GM19035 (cell line): Measurements from ENCODE around the gene TMEM196.

Source experiments
- ATAC-seq: cut with Tn5 transposase; IDR thresholded peaks from one replicate; pipeline ENCODE4 v1.9.1; 2021; ENCODE audit not compliant: unreplicated experiment

Gene TMEM196

DNA sequence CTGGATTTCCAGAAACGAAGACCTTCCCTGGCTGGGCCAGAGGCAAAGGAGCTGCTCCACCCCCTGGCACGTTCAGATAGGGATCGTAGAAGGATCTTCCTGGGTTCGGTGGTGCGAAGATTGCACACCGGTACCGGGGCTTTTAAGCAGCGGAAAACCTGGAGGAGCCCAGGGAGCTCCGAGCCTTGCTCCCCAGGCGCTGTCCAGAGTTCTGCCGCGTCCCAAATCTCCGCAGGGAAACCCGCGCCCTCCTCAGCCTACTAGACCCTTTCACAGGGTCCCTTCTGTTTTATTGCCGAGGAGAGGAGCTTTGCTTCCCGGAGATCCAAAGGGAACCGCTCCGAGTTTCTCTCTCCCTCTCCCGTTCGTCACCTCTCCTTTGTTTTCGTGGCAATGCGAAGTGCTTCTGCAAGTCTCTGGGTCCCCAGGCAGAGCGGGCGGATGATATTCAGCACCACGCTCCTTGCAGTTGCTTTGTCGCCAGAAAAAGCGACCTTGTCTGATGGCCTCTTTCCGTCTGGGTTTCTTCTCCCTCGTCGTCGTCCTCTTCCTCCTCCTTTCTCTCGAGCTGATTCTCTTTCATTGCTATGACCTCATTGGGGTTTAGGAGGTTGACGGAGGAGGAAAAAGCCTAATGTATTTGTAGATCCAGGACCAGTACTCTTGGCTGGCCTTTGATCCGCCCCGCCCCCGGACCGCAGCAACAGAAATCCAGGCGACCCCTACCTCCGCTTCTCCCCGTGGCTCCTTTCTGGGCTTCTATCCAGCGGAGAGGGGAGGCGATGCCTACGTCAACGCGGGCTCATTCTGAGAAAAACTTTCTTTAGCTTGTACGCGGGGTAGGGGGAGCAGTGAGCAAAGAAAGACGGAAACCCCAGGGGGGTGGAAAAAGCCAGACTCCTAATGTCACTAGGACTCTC, at the start of gene TMEM196:
TSS of gene TMEM196 (minus strand) at position 777 of the 920 bp plus-strand sequence. CDS start 921 bp downstream, outside the sequence.
- no peak for ATAC-seq

- no peak for ATAC-seq
These were observed 42.7 kb upstream of the TMEM196 start for GRCh38 chr7:19816128-19816527.

DNA sequence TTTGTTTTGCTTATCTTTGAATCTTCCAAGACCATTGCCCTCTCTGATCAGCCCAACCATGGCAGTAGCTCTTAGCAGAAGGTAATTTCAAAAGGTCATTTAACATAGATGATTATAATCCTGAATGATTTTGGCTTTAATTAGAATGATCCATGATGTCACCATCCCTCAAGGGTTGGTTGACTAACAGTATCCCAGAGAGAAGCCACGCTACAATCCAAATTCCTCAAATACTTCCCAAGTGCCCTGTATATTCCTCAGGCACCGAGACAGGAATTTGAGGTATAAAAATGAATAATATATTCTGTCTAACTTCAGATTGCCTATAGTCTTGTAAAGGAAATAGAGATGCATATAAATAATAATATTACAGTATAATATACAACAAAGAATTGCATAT, 42.1 kb upstream of the TMEM196 start:
- ATAC-seq = no peak

DNA sequence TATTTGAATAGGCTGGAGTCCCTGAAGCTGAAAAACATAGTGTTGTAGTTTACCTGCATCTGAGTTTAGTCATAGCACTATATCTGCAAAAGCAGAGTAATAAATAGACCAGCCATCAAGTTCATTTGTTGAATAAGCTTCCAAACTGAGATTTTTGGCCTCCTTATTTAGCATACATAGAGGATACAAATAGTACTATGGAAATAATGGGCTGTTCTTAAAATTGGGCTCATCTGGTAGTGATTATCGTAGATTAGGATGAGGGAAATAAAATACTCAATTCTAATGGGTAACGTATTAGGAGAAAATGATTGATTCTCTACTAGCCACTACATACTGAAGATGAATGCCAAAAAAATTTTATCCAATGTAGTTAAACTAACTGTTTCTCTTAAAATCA, 41.4 kb upstream of the TMEM196 start:
- no peak for ATAC-seq

DNA sequence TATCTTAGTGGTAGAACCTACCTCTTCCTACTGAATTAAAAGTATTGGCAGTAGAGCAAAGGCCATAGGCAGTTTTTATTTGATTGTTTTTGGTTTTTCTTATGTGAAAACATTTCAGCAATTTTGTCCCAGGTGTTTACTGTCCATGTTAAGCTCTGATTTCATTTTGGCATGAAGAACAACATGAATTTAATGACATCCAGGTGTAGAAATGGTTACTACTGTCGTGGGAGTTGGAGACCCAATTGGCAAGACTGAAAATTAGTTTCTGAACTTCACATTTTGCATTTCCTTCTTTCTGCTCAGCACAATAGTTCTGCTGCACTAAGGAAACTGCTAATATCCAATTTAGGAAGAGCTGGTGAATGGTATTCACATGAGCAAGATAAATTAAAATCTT, 38.0 kb upstream of the TMEM196 start:
- ATAC-seq = no peak

DNA sequence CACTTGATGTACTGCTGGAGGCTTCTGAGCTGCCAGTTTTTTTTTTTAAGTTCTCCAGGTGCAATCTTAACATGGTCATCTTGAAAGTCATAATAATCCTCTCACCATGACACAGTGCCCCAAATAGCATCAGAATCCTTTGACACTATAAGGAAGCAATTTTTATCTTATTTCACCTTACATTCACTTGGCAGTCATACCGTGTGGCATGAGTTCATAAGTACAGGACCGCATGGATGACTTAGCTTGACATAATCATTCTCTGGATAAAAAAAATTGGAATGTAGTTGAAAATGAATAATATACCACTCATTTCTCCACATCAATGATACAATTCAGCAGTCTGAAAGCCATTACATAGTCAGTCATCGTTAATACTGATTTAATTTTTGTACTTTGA, 25.6 kb upstream of the TMEM196 start:
- ATAC-seq = no peak

DNA sequence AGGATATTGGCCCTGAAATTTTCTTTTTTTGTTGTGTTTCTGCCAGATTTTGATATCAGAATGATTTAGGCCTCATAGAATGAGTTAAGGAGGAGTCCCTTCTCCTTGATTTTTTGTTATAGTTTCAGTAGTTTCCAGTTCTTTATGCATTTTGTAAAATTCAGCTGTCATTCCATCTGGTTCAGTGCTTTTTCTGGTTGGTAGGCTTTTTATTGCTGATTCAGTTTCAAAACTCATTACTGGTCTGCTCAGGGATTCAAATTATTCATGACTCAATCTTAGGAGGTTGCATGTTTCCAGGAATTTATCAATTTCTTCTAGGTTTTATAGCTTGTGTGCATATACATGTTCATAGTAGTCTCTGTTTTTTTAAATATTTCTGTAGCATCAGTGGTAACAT, 10.1 kb upstream of the TMEM196 start:
- ATAC-seq = no peak

GRCh38 chr7:19776981-19777380, 3.6 kb upstream of the TMEM196 start:
- no peak for ATAC-seq

- no peak for ATAC-seq
These were observed 2.2 kb upstream of the TMEM196 start for GRCh38 chr7:19775578-19775977.

DNA sequence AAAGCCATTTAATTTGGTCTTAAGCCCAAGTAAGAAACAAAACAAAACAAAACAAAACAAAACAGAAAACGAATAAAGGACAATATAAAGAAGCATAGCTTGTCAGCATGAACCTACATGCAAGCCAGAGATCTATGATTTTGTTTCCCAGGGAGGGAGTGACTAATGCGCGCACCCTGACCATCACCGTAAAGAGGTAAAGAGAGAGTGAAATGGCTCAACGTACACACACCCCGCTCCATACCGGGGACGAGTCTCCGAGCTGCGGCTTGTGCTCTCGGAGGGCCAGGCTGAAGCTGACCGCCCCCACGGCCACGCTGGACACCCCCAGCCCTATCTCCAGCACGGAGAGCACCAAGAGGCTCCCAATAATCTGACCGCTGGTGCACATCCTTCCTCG, 1.1 kb downstream of the TMEM196 start:
- ATAC-seq = no peak

- ATAC-seq = no peak
These were observed 10.8 kb downstream of the TMEM196 start for GRCh38 chr7:19762631-19763030.

GRCh38 chr7:19754521-19755116, 18.8 kb downstream of the TMEM196 start:
- ATAC-seq = no peak

GRCh38 chr7:19752020-19752419, 21.4 kb downstream of the TMEM196 start:
- ATAC-seq = no peak

GRCh38 chr7:19749658-19750057, 23.8 kb downstream of the TMEM196 start:
- ATAC-seq = no peak

DNA sequence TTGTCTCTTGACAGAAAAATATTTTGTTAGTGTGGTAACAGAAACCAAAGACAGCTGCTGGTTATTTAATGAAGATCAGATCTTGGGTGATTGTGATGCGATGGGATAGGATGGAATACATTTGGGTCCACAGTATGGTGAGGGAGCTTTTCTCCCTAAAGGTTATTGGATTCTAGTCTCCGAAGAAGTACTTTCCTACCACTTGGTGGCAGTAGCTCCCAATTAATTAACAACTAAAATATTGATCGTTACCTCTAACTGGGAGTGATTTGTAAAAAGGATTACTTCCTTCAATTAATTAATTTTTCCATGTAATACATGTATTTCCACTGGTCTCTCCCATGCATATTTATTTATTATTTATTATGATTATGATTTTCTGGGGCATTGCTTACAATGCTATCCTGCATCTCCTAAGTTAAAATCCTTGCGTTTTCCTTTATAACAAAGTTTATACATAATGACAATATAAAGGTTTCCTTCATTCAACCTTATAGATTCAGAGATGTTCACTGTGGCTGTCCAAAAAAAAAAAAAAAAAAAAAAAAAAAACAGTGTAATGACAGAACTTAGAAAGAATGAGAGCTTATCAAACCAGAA, 25.6 kb downstream of the TMEM196 start:
- no peak for ATAC-seq

GRCh38 chr7:19744075-19744474, 29.3 kb downstream of the TMEM196 start:
- ATAC-seq = no peak

DNA sequence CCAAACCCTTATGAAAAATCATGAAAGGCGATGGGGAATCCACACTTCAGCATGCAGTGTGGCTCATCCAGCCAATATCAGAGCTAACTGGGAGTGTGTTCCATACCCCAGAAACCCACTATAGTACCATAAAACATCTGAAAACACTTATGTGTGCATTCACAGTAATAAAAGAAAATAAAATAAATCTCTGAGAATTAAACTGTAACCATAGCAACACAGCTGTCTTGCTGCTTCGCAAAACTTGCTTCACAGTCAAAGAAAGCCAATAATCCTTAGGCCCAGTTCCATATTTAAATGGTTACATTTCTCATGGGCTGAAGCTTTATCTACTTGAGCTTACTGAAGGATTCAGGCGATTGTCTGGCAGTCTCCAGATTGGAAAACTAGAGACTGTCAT, 44.7 kb downstream of the TMEM196 start:
- ATAC-seq = no peak

DNA sequence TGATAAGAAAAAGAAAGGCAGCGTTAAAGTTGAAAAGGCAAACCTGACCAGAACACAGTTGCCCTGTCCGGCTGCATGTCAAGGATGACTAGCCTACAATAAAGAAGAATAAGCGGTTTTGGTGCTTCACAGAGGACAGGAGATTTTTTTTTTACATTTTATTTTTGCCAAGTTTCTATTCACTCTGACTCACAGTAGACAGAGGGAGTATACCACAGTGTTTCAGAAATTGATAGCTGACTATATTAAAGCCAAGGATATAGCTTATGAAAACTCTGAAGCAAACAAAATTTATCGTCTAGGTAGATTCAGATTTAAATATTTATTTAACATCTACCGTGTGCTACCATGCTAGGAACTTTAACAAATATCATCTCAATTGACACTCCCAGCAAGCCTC, 47.6 kb downstream of the TMEM196 start:
- ATAC-seq = no peak

DNA sequence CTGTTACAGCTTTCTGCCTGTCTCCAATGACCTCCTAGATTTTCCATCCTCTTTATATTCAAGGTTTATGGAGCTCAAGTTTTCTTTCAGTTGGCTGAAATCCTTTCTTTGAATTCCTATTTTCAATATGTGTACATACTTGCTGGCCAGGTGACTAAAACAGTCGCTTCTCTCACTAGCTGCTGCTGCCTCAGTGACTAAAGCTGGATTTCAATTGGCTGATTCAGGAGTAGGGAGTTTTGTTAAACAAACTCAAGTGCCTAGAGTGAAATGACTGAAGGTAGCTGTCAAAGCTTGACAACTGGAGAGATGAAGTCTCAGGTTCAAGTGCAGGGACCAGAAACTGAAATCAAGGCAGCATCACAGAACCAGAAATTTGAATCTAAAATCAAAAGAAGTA, 57.9 kb downstream of the TMEM196 start:
- no peak for ATAC-seq

DNA sequence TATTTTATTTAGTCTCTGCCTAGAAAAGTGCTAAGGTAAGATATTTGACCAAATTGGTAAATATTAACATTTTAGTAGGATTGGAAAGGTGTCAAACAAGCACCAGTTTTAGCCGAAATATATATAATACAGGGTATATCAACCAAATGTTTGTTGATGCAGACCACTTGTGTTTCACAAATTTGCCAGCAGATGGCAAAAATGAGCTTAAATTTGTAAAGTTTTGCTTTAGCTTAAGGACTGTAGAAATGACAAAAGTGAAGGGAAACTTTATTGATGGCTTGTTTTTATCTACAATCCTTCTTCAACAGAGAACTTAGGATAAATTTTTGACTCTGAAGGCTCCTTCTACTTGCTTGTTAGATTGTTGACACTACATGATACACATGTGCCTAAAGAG, 59.7 kb downstream of the TMEM196 start:
- no peak for ATAC-seq

- peak; percentile 2 for ATAC-seq
These were observed 64.2 kb downstream of the TMEM196 start for GRCh38 chr7:19709249-19709578.
